GM19240 (cell line): ENCODE measurements around the gene ELOVL7.
"Not testable (repeated sequence)": the region's sequence is repeated elsewhere in the genome, so short reads cannot be mapped to it uniquely, and the experiment has no call there.

Experiments
- DNase-seq: peaks from one replicate; pipeline ENCODE4 v3.0.0; 2011; ENCODE audit warnings: low spot score; ENCODE audit not compliant: insufficient read length

The ELOVL7 gene

DNA sequence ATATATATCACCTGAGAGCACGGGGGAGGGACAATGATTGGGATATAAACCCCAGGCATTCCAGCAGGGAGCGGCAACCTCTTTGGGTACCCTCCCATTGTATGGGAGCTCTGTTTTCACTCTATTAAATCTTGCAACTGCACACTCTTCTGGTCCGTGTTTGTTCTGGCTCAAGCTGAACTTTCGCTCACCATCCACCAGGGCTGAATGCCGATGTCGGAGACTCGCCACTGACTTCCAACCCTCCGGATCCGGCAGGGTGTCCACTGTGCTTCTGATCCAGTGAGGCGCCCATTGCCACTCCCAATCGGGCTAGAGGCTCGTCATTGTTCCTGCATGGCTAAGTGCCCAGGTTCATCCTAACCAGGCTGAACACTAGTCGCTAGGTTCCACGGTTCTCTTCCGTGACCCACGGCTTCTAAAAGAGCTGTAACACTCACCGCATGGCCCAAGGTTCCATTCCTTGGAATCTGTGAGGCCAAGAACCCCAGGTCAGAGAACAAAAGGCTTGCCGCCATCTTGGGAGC, 48.6 kb downstream of the ELOVL7 start:
- not testable (repeated sequence) for DNase-seq

DNA sequence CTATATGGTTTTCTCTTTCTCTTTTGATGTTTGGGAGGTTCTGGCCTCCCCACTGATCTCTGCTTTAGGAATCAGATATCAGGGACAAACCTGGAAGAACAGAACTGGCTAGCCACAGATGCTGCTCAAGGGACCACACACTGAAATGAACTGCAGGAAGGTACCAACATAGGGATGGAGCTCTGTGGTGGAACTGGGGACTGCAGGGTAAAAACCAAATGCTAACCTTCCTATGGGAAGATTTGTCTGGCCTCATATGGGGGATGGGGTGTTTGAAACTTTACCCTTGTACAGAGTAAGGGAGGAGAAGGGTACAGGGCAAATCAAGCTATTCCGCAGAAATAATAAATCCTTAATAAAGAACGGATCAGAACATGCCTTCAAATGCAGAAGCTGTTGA, 49.4 kb downstream of the ELOVL7 start:
- no peak for DNase-seq

DNA sequence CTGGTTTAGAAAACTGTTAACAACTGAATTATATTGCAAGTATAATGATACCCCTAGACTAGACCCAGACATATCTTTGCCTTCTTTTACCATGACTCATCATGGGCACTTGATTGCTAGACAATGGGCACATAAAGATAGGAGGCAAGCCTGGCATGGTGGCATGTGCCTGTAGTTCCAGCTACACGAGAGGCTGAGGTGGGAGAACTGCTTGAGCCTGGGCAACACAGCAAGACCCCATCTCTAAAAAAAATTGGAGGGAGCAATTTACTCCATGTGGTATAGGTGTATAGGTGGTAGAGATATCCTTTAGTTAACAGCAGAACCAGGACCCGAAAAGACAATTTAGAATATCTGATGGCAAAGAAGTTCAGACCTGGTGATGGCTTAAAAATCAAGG, 51.6 kb downstream of the ELOVL7 start:
- DNase-seq = no peak

DNA sequence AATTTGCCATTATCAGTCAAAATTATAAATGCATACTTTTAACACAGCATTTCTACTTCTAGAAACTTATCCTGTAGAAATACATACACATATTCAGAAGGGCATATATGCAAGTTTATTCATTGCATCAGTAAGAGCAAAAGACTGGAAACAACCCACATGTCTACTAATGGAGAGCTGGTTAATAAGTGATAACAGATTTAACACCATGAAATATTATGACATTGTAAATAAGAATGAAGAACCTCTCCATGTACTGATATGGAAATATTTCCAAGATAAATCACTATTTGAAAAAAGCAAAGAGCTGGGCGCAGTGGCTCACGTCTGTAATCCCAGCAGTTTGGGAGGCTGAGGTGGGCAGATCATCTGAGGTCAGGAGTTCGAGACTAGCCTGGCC, 54.5 kb downstream of the ELOVL7 start:
- no peak for DNase-seq

DNA sequence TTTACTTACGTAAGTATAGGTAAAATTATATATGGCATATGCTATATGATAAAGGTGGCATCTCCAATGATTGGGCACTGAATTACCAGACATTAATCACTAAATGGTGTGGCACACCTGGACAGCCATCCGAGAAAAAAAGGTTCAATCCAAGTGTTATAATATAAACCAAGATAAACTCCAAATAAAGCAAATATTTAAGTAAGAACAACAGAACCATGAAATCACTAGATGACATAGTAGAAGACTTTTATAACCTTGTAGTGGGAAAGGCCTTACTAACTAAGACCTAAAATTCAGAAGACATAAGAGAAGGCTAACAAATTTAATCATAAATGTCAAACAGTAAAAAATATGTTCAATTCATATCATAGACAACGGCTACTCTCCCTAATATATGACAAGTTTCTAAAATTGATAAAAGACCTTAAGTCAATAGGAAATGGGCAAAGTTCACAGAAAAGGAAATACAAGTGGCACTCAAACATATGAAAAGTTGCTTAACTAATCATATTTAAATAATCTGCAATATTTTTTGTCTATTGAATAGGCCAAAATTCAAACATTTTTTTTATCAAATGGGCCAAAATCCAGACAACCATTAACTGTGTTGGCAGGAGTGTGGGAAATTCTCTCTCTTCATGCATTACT, 55.1 kb downstream of the ELOVL7 start:
- no peak for DNase-seq

DNA sequence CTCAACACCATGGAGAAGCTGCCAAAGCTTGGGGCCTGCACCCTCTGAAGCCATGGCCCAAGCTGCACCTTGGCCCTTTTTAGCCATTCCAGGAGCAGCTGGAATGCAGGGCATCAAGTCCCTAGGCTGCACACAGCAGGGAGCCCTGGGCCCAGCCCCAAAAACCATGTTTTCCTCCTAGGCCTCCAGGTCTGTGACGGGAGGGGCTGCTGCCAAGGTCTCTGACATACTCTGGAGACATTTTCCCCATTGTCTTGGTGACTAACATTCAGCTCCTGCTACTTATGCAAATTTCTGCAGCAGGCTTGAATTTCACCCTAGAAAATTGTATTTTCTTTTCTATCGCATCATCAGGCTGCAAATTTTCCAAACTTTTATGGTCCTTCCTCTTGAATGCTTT, 64.6 kb downstream of the ELOVL7 start:
- DNase-seq = no peak

DNA sequence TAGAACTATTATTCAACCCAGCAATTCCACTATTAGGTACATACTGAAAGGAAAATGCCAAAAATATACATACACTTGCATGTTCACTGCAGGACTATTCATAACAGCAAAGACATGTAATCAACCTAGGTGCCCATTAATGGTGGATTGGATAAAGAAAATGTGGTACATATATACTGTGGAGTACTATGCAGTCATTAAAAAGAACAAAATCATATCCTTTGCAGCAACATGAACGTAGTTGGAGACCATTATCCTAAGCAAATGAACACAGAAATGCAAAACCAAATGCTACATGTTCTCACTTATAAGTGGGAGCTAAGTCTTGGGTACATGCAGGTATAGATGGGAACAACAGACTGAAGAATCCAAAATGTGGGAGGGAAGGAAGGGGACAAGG, 67.7 kb downstream of the ELOVL7 start:
- no peak for DNase-seq

DNA sequence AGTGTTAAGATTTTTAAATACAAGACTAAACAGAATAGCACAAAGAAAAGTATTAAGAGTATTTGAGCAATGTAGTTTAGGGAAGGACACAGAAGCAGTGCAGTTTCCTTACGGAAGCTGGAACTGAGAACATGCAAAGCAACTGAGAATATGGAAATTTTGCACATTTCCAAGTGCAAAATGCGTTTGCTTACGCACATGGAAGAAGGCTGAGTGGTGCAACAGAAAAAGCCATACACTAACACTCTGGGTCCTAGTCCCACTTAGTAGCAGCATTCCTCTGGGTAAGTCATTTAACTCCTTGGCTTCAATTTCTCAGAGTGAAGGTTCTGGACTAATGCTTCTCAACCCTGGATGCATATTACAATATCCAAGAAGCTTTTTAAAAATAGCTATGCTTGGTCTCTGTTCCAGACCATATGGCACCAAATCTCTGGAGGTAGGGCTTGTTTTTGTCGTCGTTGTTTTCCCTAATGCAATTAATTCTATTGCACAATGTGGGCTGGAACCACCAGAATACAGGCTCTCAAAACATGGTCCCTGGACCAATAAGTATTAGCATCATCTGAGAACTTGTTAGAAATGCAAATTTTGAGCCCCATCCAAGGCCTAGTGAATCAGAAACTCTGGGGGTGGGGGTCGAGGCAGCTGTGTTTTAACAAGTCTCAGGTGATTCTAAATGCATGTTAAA, 78.9 kb downstream of the ELOVL7 start:
- DNase-seq = no peak

DNA sequence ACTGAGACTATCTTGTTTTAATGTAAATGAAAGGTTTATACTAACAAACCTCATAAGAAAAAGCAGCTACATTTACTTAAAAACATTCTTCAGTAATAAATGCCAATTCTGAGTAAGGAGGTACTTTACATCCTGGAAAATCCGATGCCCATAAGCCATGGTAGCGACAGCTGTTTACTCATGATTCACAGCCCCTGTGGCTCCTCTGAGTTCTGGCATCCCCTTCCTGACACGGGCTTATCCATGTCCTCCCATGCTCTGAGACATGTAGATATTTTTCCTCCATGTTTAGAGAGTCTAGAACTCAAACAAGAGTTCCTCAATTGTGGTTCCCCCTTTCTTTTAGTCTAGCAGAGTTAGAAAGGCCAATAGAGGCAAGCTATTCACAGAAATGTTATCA, 81.0 kb downstream of the ELOVL7 start:
- DNase-seq = no peak

DNA sequence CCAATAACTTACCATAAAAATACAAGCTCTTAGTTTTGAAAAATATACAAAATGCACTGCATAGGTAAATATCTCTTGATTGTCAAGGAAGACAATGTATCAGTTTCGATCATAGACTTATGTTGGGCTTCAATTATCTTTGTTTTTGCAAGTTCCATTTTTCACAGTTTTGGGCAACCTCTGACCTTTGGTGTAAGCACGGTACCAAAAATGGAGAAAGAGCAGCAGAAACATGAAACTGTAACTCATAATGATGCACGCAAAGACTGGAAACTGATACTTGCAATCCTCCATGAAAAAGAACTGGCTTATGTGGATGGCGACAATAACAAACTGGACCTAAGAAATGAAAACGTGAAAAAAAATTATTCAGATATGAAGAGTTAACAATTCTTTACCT, 89.6 kb downstream of the ELOVL7 start:
- no peak for DNase-seq

DNA sequence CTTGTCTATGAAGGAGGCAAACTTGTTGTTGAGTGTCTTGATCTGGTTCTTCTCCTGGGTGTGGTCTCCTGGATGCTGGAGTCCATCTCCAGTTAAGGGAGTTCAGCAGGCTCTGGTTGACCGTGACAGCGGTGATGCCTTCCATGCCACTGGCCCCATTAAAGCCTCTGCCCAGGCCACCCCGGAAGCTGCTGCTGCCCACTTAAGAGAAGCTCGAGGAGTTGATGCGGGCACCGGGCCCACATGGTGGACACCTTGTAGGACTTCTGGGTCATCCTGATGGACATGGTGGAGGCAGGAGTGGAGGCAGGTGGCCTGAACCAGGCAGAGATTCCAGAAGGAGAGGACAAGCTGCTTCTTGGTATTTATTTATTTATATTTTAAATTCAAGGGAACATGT, 99.4 kb downstream of the ELOVL7 start:
- no peak for DNase-seq

DNA sequence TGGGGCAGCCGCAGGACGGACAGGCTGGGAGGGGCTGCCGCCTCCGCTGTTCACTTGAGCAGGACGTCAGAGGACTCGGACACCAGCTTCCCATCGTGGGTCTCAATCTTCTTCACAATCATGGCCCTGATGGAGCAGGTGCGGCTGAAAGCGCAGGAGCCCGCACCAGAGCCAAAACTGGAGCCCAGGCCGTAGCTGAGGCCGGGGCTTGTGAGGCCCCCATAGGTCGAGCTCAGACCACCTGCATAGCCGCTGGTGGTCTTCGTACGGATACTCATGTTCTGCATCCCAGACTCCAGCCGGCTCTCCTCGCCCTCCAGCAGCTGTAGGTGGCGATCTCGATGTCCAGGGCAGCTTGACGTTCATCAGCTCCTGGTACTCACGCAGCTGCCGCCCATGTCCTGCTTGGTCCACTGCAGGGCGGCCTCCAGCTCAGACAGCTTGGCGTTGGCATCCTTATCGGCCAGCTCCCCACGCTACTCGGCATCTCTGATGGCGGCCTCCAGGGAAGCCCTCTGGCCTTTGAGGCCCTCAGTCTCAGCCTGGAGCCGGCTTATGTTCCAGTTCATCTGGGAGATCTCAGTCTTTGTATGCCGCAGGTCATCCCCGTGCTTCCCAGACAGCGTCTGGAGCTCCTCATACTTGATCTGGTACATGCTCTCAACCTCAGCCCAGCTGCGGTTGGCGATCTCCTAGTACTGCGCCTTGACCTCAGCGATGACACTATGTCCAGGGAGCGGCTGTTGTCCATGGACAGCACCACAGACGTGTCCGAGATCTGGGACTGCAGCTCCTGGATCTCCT, 100.4 kb downstream of the ELOVL7 start:
- no peak for DNase-seq

DNA sequence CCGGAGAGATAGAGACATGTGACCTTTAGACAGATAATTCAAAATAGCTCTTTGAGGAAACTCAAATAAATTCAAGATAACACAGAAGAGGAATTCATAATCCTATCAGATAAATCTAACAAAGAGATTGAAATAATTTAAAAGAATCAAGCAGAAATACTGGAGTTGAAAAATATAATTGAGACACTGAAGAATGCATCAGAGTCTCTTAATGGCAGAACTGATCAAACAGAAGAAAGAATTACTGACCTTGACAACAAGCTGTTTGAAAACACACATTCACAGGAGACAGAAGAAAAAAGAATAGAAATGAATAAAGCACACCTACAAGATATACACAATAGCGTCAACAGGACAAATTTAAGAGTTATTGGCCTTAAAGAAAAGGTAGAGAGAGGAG, 103.7 kb downstream of the ELOVL7 start:
- no peak for DNase-seq

DNA sequence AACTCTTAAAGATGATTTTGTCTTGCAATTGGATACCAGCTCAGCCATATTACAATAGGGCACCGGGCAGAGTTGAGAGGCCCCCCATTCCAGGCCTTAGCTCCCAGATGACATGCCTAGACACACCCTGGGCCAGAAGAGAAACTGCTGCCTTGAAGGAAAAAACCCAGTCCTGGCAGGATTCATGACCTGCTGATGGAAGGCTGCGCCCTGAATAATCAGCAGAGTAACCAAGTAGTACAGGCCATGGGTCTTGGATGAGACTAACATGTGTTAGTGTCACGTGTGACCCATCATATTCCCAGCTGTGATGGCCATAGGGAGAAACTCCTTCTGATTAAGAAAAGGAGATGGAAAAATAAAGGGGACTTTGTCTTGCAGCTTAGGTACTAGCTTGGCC, 105.1 kb downstream of the ELOVL7 start:
- no peak for DNase-seq

DNA sequence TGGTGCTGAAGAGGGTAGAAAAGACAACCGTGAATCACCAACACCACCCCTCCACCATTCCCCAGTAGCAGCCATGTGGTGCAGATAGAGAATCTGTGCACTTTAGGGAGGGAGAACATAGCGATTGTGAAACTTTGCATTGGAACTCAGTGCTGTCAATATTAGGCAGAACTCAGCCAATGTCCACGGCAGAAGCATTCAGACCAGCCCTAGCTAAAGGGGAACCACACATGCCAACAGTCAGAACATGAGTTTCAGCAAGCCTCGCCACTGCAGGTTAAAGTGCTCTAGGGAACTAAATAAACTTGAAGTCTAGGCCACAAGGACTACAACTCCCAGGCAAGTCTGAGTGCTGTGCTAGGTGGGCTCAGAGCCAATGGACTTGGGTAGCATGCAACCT, 105.6 kb downstream of the ELOVL7 start:
- no peak for DNase-seq

DNA sequence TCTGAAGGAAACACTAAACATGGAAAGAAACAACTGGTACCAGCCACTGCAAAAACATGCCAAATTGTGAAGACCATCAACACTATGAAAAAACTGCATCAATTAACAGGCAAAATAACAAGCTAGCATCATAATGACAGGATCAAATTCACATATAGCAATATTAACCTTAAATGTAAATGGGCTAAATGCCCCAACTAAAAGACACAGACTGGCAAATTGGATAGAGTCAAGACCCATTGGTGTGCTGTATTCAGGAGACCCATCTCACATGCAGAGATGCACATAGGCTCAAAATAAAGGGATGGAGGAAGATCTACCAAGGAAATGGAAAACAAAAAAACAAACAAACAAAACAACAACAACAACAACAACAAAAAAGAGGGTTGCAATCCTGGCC, 113.2 kb downstream of the ELOVL7 start:
- not testable (repeated sequence) for DNase-seq

DNA sequence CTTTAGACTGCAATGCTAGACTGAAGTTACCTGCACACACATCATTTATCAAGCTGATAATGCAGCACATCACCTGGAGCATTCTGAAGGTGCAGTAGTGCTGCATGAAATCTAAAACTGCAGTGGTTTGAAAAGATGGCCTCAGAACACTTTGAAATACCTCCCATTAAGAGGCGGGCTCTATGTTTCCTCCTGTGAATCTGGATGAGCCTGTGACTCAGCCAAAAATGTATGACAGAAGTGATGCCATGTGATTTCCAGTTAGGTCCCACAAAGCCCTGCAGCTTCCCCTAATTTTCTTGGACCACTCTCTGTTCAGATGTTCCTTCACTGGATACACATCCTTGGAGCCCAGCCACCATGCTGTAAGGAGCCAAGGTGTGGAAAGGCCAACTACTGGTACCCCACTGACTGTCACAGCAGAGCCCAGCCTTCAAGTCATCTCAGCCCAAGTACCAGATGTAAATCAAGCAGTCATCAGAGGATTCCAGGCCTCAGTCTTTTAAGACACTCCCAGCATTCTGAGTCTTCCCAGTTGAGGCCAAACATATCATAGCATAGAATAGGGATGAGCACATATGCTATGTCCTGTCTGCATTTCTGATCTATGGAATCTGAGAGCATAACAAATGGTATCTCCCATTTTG, 116.9 kb downstream of the ELOVL7 start:
- no peak for DNase-seq

DNA sequence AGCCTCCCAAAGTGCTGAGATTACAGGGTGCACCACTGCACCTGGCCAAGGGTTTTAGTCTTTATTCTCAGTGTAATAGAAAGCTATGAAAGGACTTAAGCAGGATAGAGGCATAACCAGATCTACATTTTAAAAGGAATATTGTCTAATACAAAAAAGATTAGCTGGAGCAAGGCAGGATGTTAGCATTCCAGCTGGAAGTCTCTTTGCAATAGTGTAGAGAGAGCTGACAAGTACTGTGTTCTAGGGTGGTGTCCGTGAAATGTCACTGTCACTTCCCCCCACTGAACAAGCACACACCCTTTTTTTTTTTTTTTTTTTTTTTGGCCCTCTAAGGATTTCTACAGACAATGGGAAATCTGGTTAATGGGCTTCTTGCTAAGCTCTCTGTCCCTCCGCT, 119.9 kb downstream of the ELOVL7 start:
- DNase-seq = no peak

DNA sequence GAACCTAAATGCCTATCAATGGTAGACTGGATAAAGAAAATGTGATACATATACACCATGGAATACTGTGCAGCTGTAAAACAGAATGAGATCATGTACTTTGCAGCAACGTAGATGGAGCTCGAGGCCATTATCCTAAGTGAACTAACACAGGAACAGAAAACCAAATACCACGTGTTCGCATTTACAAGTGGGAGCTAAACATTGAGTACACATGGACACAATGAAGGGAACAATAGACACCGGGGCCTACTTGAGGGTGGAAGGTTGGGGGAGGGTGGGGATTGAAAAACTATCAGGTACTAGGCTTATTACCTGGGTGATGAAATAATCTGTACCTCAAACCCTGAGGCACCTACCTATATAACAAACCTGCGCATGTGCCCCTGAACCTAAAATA, 121.7 kb downstream of the ELOVL7 start:
- DNase-seq = no peak

DNA sequence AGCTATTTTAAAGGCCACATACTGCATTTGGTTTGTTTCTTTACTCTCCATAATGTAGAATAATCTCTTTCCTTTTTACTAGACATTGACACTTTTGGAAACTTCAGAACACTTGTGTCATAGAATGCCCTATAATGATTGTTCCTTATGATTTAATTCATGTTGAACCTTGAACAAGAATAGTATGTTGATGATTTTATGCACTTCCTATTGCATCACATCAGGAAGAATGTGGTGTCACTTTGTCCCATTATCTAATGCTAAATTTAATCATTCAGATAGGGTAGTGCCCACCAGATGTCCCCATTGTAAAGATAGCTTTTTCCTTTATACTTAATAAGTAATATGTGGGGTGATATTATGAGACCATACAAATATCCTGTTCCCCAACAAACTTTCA, 124.7 kb downstream of the ELOVL7 start:
- DNase-seq = no peak

DNA sequence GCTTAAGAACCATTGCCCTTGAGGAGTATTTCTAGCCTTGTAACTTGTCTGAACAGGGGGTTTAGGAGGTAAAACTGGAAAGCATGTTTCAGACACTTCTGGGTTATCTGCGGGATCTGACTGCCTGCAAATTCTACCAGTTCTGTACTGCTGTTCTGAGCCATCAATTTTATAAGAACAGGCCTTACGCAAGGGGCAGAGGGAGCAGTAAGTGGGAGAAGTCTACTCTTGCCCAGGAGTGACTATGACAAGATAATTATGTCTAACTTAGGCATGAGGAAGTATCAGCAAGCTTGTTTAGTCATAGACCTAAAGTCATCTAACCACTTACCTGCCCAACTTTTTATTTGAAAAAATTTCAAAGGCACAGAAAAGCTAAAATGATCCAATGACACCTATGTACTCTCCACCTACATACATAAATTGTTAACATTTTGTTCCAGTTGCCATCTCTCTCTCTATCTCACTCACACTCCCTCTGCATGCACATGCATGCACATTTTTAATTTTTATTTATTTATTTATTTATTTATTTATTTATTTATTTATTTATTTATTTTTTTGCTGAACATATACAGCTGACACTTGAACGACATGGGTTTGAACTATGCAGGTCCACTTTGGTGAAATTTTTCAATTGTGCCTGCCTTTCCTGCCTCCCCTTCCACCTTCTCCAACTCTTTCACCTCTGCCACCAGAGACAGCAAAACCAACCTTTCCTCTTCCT, 125.7 kb downstream of the ELOVL7 start:
- no peak for DNase-seq
